Vagina (tissue), 2 donors: ENCODE results near the gene PEX11A. TPM values are rescaled to one million over a fixed set of nuclear protein-coding genes. Genes with fewer than 3 reads are reported as not detected.
A peak's percentile ranks its signal among the peaks of the same experiment; 100 is the strongest.
"Not testable (repeated sequence)": the region's sequence is repeated elsewhere in the genome, so short reads cannot be mapped to it uniquely, and the experiment has no call there.

Experiments
- DNase-seq, 2 donors: peaks; one replicate each; pipeline ENCODE4 v3.0.0-alpha.2; 2017; ENCODE audit errors: extremely low spot score in 2 of 2
- H3K27ac ChIP-seq: fragments of 200-600 bp; sonication (generic); one replicate; pipeline ENCODE4 v1.5.1; 2019
- H3K27me3 ChIP-seq: fragments of 200-600 bp; sonication (generic); one replicate; pipeline ENCODE4 v1.5.1; 2019
- H3K36me3 ChIP-seq, 2 donors: fragments of 200-600 bp; sonication (generic); one replicate each; pipeline ENCODE4 v1.5.1; 2017 to 2019
- H3K4me1 ChIP-seq: fragments of 200-600 bp; sonication (generic); one replicate; pipeline ENCODE4 v1.5.1; 2019
- H3K4me3 ChIP-seq, 2 donors: fragments of 200-600 bp; sonication (generic); 1 replicate in 1 of 2; 2 replicates in 1 of 2; pipeline ENCODE4 v1.5.1; 2016 to 2019
- H3K9me3 ChIP-seq: fragments of 200-600 bp; sonication (generic); one replicate; pipeline ENCODE4 v1.5.1; 2019
- POLR2A ChIP-seq, 2 donors: fragments of 450-650 bp; IDR thresholded peaks; one replicate each; pipeline ENCODE4 v1.6.1; 2017; ENCODE audit warnings: antibody characterized with exemption in 2 of 2, mild to moderate bottlenecking in 2 of 2, moderate library complexity in 2 of 2
- POLR2AphosphoS5 ChIP-seq, 2 donors: sonication (generic); formaldehyde crosslinking; IDR thresholded peaks; one replicate each; pipeline ENCODE4 v1.9.0; 2017; ENCODE audit warnings: antibody characterized with exemption in 2 of 2, mild to moderate bottlenecking in 2 of 2, low read depth in 1 of 2; ENCODE audit not compliant: insufficient read depth in 1 of 2
- intact Hi-C: fragments of 100-400 bp; cut with DNase I; formaldehyde crosslinking; loops from one replicate; pipeline ENCODE4 v1.15.1; 2023
- total RNA-seq: library from RNA; depleted of rRNA; stranded (reverse); fragments of >200 nt; gene quantifications from one replicate; pipeline ENCODE4 v1.2.3, GENCODE V29; 2016
- TF ChIP-seq, protein P1 (sequence below), 3 experiments: fragments of 450-650 bp in 2 of 3; fragments of 200-600 bp in 1 of 3; sonication (generic) in 1 of 3; IDR thresholded peaks; one replicate each; pipeline ENCODE4 v1.5.1; 2017 to 2019; ENCODE audit warnings: antibody characterized with exemption in 3 of 3, mild to moderate bottlenecking in 2 of 3, moderate library complexity in 2 of 3

The PEX11A gene
- total RNA-seq, 1 donor from 2014 or later, result 4.7 TPM

DNA sequence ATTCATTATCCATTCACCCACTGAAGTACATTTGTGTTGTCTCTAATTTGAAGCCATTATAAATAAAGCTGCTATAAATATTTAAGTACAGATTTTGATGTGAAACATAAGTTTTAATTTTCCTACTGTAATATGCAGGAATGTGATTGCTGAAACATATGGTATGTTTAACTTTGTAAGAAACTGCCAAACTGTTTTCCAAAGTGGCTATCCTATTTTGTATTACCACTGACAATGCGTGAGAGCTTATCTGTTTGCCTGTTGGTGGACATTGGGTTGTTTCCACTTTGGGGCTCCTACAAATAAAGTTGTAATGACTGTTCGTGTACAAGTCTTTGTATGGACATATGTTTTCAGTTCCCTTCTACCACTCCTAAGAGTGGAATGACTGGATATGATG, 2.5 kb upstream of the PEX11A start:
- Histone ChIP-seq H3K27ac (no peak overlapping the region), H3K27me3 (no peaks in the 10 kb centered on the region), H3K9me3 (no peaks in the 10 kb centered on the region), H3K36me3 (no peaks in the 10 kb centered on the region), H3K4me1 (peaks cover 12% of the 10 kb centered on the region), H3K4me3 (no peak overlapping the region)
- intact Hi-C loops, result no loop called here
- TF ChIP-seq, protein P1, sequence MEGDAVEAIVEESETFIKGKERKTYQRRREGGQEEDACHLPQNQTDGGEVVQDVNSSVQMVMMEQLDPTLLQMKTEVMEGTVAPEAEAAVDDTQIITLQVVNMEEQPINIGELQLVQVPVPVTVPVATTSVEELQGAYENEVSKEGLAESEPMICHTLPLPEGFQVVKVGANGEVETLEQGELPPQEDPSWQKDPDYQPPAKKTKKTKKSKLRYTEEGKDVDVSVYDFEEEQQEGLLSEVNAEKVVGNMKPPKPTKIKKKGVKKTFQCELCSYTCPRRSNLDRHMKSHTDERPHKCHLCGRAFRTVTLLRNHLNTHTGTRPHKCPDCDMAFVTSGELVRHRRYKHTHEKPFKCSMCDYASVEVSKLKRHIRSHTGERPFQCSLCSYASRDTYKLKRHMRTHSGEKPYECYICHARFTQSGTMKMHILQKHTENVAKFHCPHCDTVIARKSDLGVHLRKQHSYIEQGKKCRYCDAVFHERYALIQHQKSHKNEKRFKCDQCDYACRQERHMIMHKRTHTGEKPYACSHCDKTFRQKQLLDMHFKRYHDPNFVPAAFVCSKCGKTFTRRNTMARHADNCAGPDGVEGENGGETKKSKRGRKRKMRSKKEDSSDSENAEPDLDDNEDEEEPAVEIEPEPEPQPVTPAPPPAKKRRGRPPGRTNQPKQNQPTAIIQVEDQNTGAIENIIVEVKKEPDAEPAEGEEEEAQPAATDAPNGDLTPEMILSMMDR (IDR thresholded peaks at IDR 0.05), result no peak
- TF ChIP-seq POLR2AphosphoS5 (IDR thresholded peaks at IDR 0.05; ENCODE audit: insufficient read depth in 1 of 2, low read depth in 1 of 2) (no peak), POLR2A (IDR thresholded peaks at IDR 0.05) (no peak)
- DNase-seq, result no peak

DNA sequence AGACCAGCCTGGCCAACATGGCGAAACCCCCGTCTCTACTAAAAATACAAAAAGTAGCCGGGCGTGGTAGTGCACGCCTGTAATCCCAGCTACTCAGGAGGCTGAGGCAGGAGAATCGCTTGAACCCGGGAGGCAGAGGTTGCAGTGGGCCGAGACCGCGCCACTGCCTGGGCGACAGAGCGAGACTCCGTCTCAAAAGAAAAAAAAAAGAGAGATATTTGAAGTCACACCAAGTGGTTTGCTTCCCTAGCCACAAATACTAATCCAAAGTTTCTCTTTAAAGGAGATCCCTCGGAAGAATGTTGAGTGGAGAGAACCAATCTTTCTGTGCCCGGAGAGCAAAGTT, 651 bp downstream of the PEX11A start:
- peak overlapping the region; percentile 73 for H3K27ac ChIP-seq
- intact Hi-C loops, DNase-seq, H3K27me3 ChIP-seq, H3K9me3 ChIP-seq, H3K36me3 ChIP-seq: not testable (repeated sequence)
- peak overlapping the region; percentile 92 to 96 for H3K4me3 ChIP-seq
- H3K4me1 ChIP-seq, result peaks cover 12% of the 10 kb centered on the region

GRCh38 chr15:89686522-89686921, 4.0 kb downstream of the PEX11A start:
- no peak for DNase-seq
- Histone ChIP-seq H3K4me3 (no peak overlapping the region), H3K27me3 (no peaks in the 10 kb centered on the region), H3K9me3 (no peaks in the 10 kb centered on the region), H3K36me3 (no peaks in the 10 kb centered on the region), H3K4me1 (peaks cover 12% of the 10 kb centered on the region), H3K27ac (no peak overlapping the region)
- intact Hi-C loops, result no loop called here
- TF ChIP-seq POLR2A (IDR thresholded peaks at IDR 0.05), result no peak
- TF ChIP-seq, protein P1 (IDR thresholded peaks at IDR 0.05), result no peak
- TF ChIP-seq POLR2AphosphoS5 (IDR thresholded peaks at IDR 0.05; ENCODE audit: insufficient read depth in 1 of 2, low read depth in 1 of 2), result no peak

DNA sequence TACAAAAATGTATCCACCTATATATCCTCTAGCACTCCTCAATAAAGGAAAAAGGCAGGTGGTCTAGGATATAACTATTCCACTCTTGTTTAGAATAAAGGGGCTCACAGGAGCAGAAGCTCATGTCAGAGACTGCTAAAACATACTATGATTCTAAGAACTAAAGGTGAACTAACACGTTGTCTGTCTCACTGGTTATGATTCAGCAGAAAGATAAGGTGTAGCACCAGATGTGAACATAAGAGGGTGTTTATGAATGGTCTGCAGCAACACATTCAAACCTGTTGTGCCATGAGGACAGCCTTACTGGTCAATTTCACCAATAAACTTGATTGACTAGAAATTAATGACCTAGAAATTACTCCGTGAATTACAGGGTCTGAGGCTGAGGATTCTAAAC, 4.6 kb downstream of the PEX11A start:
- TF ChIP-seq POLR2AphosphoS5 (IDR thresholded peaks at IDR 0.05; ENCODE audit: insufficient read depth in 1 of 2, low read depth in 1 of 2) (no peak), POLR2A (IDR thresholded peaks at IDR 0.05) (no peak)
- TF ChIP-seq, protein P1 (IDR thresholded peaks at IDR 0.05), result no peak
- no peaks in the 10 kb centered on the region for H3K27me3 ChIP-seq
- no peak overlapping the region for H3K4me3 ChIP-seq
- intact Hi-C loops, result no loop called here
- H3K27ac ChIP-seq, result no peak overlapping the region
- peaks cover 17% of the 10 kb centered on the region for H3K4me1 ChIP-seq
- H3K36me3 ChIP-seq, result no peaks in the 10 kb centered on the region
- no peaks in the 10 kb centered on the region for H3K9me3 ChIP-seq
- no peak for DNase-seq

GRCh38 chr15:89681146-89681545, 9.4 kb downstream of the PEX11A start:
- H3K9me3 ChIP-seq, result no peaks in the 10 kb centered on the region
- no peak overlapping the region for H3K27ac ChIP-seq
- DNase-seq, result no peak
- no peaks in the 10 kb centered on the region for H3K36me3 ChIP-seq
- TF ChIP-seq, protein P1 (IDR thresholded peaks at IDR 0.05), result no peak
- TF ChIP-seq POLR2A (IDR thresholded peaks at IDR 0.05) (no peak), POLR2AphosphoS5 (IDR thresholded peaks at IDR 0.05; ENCODE audit: insufficient read depth in 1 of 2, low read depth in 1 of 2) (no peak)
- H3K4me1 ChIP-seq, result peaks cover 13% of the 10 kb centered on the region
- H3K4me3 ChIP-seq, result no peak overlapping the region
- no peaks in the 10 kb centered on the region for H3K27me3 ChIP-seq
- intact Hi-C loops, result no loop called here
